Neural progenitor cell (in vitro differentiated cells): ENCODE data around the gene PREX1. TPM values are rescaled to one million over a fixed set of nuclear protein-coding genes. Genes with fewer than 3 reads are reported as not detected.

ENCODE experiments used
- DNase-seq: peaks from one replicate; pipeline ENCODE4 v3.0.0-alpha.2; 2016; ENCODE audit warnings: low spot score
- H2AFZ ChIP-seq: fragments of 200-600 bp; sonication (generic); replicated peaks from 2 replicates; pipeline ENCODE4 v1.6.1; 2016; ENCODE audit warnings: antibody characterized with exemption
- H3F3A ChIP-seq: fragments of 200-600 bp; sonication (generic); 2 replicates; pipeline ENCODE4 v1.6.1; 2016; ENCODE audit warnings: antibody characterized with exemption, low read depth
- H3K27ac ChIP-seq: fragments of 200-600 bp; sonication (generic); 2 replicates; pipeline ENCODE4 v1.5.1; 2016; ENCODE audit warnings: mild to moderate bottlenecking
- H3K27me3 ChIP-seq: fragments of 200-600 bp; sonication (generic); 2 replicates; pipeline ENCODE4 v1.6.1; 2016; ENCODE audit warnings: mild to moderate bottlenecking, moderate library complexity
- H3K36me3 ChIP-seq: fragments of 200-600 bp; sonication (generic); 2 replicates; pipeline ENCODE4 v1.5.1; 2016
- H3K4me1 ChIP-seq: fragments of 200-600 bp; sonication (generic); 2 replicates; pipeline ENCODE4 v1.6.1; 2016; ENCODE audit warnings: mixed run types
- H3K4me2 ChIP-seq: fragments of 200-600 bp; sonication (generic); 2 replicates; pipeline ENCODE4 v1.6.1; 2016
- H3K4me3 ChIP-seq: fragments of 200-600 bp; sonication (generic); 2 replicates; pipeline ENCODE4 v1.5.1; 2016
- H3K79me2 ChIP-seq: fragments of 200-600 bp; sonication (generic); 2 replicates; pipeline ENCODE4 v1.6.1; 2016; ENCODE audit warnings: low read depth
- H3K9ac ChIP-seq: fragments of 200-600 bp; sonication (generic); 2 replicates; pipeline ENCODE4 v1.6.1; 2016
- H3K9me3 ChIP-seq: fragments of 200-600 bp; sonication (generic); 2 replicates; pipeline ENCODE4 v1.5.1; 2016; ENCODE audit warnings: low read depth
- H4K20me1 ChIP-seq: fragments of 200-600 bp; sonication (generic); 2 replicates; pipeline ENCODE4 v1.6.1; 2016; ENCODE audit warnings: low read depth
- H3K27ac Mint-ChIP-seq: 3 replicates; pipeline ENCODE4 v1.8.0; 2021; ENCODE audit warnings: mixed read lengths
- H3K27me3 Mint-ChIP-seq: 2 replicates; pipeline ENCODE4 v1.8.0; 2022; ENCODE audit warnings: low read depth, mild to moderate bottlenecking, inconsistent platforms, moderate library complexity, mixed read lengths; ENCODE audit not compliant: insufficient read depth
- H3K36me3 Mint-ChIP-seq: 3 replicates; pipeline ENCODE4 v1.8.0; 2021; ENCODE audit warnings: mixed read lengths
- H3K4me1 Mint-ChIP-seq: 3 replicates; pipeline ENCODE4 v1.8.0; 2021; ENCODE audit warnings: mixed read lengths
- H3K4me3 Mint-ChIP-seq: 3 replicates; pipeline ENCODE4 v1.8.0; 2021; ENCODE audit warnings: mild to moderate bottlenecking, moderate library complexity, mixed read lengths
- H3K9me3 Mint-ChIP-seq: 3 replicates; pipeline ENCODE4 v1.8.0; 2020; ENCODE audit warnings: mixed read lengths
- EZH2 ChIP-seq: fragments of 200-600 bp; sonication (generic); IDR thresholded peaks from 2 replicates; pipeline ENCODE4 v1.6.1; 2017; ENCODE audit warnings: antibody characterized with exemption, mild to moderate bottlenecking, moderate library complexity
- EZH2phosphoT487 ChIP-seq: fragments of 200-600 bp; sonication (generic); IDR thresholded peaks from 2 replicates; pipeline ENCODE4 v1.6.1; 2017; ENCODE audit warnings: antibody characterized with exemption
- total RNA-seq: library from RNA; depleted of rRNA; stranded (reverse); fragments of >200 nt; gene quantifications from 2 replicates; pipeline ENCODE4 v1.2.3, GENCODE V29; 2015; ENCODE audit warnings: low replicate concordance
- TF ChIP-seq, protein P1 (sequence below): fragments of 200-600 bp; sonication (generic); IDR thresholded peaks from 2 replicates; pipeline ENCODE4 v1.5.1; 2017; ENCODE audit warnings: antibody characterized with exemption, mild to moderate bottlenecking

The PREX1 gene
- total RNA-seq, 1 donor from 2014 or later, result 4.5 TPM

DNA sequence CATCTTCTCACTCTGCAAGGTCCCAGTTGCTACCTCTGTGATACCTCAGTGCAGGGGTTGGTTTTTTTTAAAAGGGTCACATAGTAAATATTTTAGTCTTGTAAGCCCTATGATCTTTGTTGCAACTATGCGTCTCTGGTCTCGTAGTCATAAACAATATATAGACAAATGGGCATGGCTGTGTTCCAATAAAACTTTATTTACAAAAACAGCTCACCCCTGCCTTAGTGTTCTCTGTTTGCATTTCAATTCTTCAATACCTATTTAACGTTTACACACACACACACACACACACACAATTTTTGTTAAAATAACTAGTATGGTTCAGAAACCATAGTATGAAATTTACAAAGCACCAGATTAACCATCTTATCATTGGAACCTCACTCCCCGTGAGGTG is 216.8 kb downstream of the PREX1 start:
- no peak overlapping the region for H3K4me3 ChIP-seq
- H3K27me3 ChIP-seq, result no peaks in the 10 kb centered on the region
- H3F3A ChIP-seq, result no peaks in the 10 kb centered on the region
- H3K9ac ChIP-seq, result no peak overlapping the region
- no peak overlapping the region for H3K27ac ChIP-seq
- Mint-ChIP-seq H3K27me3 (peaks cover 21% of the 10 kb centered on the region), H3K4me1 (peaks cover 21% of the 10 kb centered on the region), H3K36me3 (no peaks in the 10 kb centered on the region), H3K9me3 (no peaks in the 10 kb centered on the region), H3K4me3 (no peak overlapping the region), H3K27ac (no peak overlapping the region)
- peaks cover 12% of the 10 kb centered on the region for H3K4me1 ChIP-seq
- H3K9me3 ChIP-seq, result no peaks in the 10 kb centered on the region
- no peak overlapping the region for H3K4me2 ChIP-seq
- H4K20me1 ChIP-seq, result no peaks in the 10 kb centered on the region
- no peaks in the 10 kb centered on the region for H3K36me3 ChIP-seq
- no peak for DNase-seq
- H2AFZ ChIP-seq, result no peak overlapping the region
- no peaks in the 10 kb centered on the region for H3K79me2 ChIP-seq
- TF ChIP-seq, protein P1, sequence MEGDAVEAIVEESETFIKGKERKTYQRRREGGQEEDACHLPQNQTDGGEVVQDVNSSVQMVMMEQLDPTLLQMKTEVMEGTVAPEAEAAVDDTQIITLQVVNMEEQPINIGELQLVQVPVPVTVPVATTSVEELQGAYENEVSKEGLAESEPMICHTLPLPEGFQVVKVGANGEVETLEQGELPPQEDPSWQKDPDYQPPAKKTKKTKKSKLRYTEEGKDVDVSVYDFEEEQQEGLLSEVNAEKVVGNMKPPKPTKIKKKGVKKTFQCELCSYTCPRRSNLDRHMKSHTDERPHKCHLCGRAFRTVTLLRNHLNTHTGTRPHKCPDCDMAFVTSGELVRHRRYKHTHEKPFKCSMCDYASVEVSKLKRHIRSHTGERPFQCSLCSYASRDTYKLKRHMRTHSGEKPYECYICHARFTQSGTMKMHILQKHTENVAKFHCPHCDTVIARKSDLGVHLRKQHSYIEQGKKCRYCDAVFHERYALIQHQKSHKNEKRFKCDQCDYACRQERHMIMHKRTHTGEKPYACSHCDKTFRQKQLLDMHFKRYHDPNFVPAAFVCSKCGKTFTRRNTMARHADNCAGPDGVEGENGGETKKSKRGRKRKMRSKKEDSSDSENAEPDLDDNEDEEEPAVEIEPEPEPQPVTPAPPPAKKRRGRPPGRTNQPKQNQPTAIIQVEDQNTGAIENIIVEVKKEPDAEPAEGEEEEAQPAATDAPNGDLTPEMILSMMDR, result no peak
- TF ChIP-seq EZH2phosphoT487 (no peak), EZH2 (no peak)

DNA sequence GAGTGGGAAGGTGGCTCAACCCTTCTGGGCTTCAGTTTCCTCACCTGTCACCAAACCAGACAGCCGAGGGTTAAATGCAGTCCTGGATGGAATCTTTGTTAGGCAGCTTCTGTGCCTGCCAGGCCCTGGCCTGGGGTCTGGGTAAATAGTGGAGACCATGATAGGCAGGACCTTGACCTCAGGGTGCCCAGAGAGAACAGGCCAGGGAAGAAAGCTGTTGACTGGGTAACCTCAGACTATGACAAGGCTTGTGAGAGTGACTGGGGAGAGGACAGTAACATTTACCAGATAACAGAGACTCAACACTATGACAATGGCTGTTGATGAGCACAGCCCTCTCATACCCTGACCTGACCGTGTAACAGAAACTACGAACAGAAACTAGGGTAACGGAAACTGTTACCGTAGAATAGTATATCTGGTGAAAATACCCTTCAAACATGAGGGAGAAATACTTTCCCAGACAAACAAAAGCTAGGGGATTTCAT is 218.3 kb downstream of the PREX1 start:
- Mint-ChIP-seq H3K4me3 (no peak overlapping the region), H3K27me3 (peaks cover 21% of the 10 kb centered on the region), H3K36me3 (no peaks in the 10 kb centered on the region), H3K4me1 (peaks cover 25% of the 10 kb centered on the region), H3K9me3 (no peaks in the 10 kb centered on the region), H3K27ac (no peak overlapping the region)
- TF ChIP-seq EZH2phosphoT487, result no peak
- TF ChIP-seq, protein P1, result no peak
- no peak for TF ChIP-seq EZH2
- H2AFZ ChIP-seq, result no peak overlapping the region
- H3K36me3 ChIP-seq, result no peaks in the 10 kb centered on the region
- no peak overlapping the region for H3K9ac ChIP-seq
- no peaks in the 10 kb centered on the region for H3F3A ChIP-seq
- no peak overlapping the region for H3K4me3 ChIP-seq
- H3K9me3 ChIP-seq, result no peaks in the 10 kb centered on the region
- no peak overlapping the region for H3K4me2 ChIP-seq
- H4K20me1 ChIP-seq, result no peaks in the 10 kb centered on the region
- no peak for DNase-seq
- peaks cover 12% of the 10 kb centered on the region for H3K4me1 ChIP-seq
- H3K27ac ChIP-seq, result no peak overlapping the region
- H3K27me3 ChIP-seq, result no peaks in the 10 kb centered on the region
- no peaks in the 10 kb centered on the region for H3K79me2 ChIP-seq

DNA sequence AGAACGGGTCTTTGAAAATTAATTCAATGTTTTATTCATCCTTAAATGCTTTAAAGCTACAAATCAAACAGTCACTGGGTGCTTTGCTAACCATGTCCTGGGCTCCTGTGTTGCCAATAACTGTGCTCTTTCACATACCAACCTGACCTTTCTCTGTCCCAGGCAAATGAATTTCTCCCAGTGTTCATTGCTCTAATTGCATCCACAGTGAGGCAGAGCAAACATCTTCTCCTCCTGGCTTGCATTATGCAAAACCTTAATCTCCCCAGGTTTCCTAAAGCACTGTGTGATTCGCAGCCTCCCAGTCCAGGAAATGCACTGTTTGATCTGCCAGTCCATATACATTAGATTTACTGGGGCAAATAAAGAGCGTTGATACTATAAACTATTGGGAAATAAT is 219.0 kb downstream of the PREX1 start:
- Histone ChIP-seq H3K9me3 (no peaks in the 10 kb centered on the region), H2AFZ (no peak overlapping the region)

More for the DNA sequence above, 219.0 kb downstream of the PREX1 start:
- Histone ChIP-seq H3F3A (no peaks in the 10 kb centered on the region), H3K27me3 (no peaks in the 10 kb centered on the region), H3K79me2 (no peaks in the 10 kb centered on the region), H3K9ac (no peak overlapping the region), H3K27ac (no peak overlapping the region), H3K4me2 (no peak overlapping the region), H4K20me1 (no peaks in the 10 kb centered on the region), H3K36me3 (no peaks in the 10 kb centered on the region), H3K4me1 (peaks cover 14% of the 10 kb centered on the region), H3K4me3 (no peak overlapping the region)
- Mint-ChIP-seq H3K36me3 (no peaks in the 10 kb centered on the region), H3K27me3 (peaks cover 19% of the 10 kb centered on the region), H3K9me3 (no peaks in the 10 kb centered on the region), H3K4me3 (no peak overlapping the region), H3K27ac (no peak overlapping the region), H3K4me1 (peaks cover 25% of the 10 kb centered on the region)
- no peak for DNase-seq
- TF ChIP-seq EZH2 (no peak), EZH2phosphoT487 (no peak)
- TF ChIP-seq, protein P1, result no peak
